NCI-H748 (cell line): ENCODE results near the gene STK26.
"Not testable (repeated sequence)": the region's sequence is repeated elsewhere in the genome, so short reads cannot be mapped to it uniquely, and the experiment has no call there.

ENCODE experiments used
- DNase-seq: peaks from one replicate; lab custom pipeline; 2025; ENCODE audit not compliant: unreplicated experiment; lab: John Stamatoyannopoulos, UW

Gene STK26

GRCh38 chrX:132092439-132093065, 69.5 kb downstream of the STK26 start:
- peak; percentile 78 for DNase-seq

GRCh38 chrX:132093239-132093860, 70.2 kb downstream of the STK26 start:
- peak; percentile 6 for DNase-seq

GRCh38 chrX:132094164-132094563, 71.1 kb downstream of the STK26 start:
- DNase-seq = no peak

GRCh38 chrX:132098704-132099103, 75.6 kb downstream of the STK26 start:
- not testable (repeated sequence) for DNase-seq

GRCh38 chrX:132101206-132101605, 78.1 kb downstream of the STK26 start:
- DNase-seq = no peak

- no peak for DNase-seq
Observed at GRCh38 chrX:132101799-132102198, 78.7 kb downstream of the STK26 start.

- DNase-seq = no peak
Observed at GRCh38 chrX:132107291-132107690, 84.2 kb downstream of the STK26 start.

GRCh38 chrX:132114607-132115006, 91.5 kb downstream of the STK26 start:
- DNase-seq = peak; percentile 74

GRCh38 chrX:132115792-132116191, 92.7 kb downstream of the STK26 start:
- no peak for DNase-seq

GRCh38 chrX:132118358-132118757, 95.3 kb downstream of the STK26 start:
- no peak for DNase-seq

GRCh38 chrX:132119283-132119682, 96.2 kb downstream of the STK26 start:
- DNase-seq = no peak

GRCh38 chrX:132119821-132120515, 96.9 kb downstream of the STK26 start:
- DNase-seq = no peak

GRCh38 chrX:132120913-132121312, 97.8 kb downstream of the STK26 start:
- DNase-seq = no peak
